Measurements from ENCODE around the gene TIMM21.

DNA sequence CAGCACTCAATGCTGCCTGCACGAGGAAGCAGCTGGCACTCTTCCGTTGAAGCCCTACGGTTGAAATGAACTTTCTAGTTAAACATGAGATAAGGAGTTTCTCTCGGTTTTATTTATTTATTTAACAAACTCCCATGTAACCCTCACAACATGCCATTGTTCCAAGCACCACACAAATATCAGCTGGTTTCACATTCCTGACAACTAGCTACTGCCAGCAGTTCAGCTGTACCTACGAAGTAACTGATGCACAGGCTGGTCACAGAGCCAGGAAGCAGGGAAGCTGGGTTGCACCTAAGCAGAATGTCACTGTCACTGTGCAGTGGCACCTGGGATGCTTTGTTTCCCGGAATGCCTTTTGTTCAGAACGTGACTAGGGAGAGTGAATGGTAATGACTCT is 18.1 kb downstream of the TIMM21 start:
- TF ChIP-seq, protein P1, sequence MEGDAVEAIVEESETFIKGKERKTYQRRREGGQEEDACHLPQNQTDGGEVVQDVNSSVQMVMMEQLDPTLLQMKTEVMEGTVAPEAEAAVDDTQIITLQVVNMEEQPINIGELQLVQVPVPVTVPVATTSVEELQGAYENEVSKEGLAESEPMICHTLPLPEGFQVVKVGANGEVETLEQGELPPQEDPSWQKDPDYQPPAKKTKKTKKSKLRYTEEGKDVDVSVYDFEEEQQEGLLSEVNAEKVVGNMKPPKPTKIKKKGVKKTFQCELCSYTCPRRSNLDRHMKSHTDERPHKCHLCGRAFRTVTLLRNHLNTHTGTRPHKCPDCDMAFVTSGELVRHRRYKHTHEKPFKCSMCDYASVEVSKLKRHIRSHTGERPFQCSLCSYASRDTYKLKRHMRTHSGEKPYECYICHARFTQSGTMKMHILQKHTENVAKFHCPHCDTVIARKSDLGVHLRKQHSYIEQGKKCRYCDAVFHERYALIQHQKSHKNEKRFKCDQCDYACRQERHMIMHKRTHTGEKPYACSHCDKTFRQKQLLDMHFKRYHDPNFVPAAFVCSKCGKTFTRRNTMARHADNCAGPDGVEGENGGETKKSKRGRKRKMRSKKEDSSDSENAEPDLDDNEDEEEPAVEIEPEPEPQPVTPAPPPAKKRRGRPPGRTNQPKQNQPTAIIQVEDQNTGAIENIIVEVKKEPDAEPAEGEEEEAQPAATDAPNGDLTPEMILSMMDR (IDR thresholded peaks at IDR 0.05) = no peak
- no peak for TF ChIP-seq POLR2A (IDR thresholded peaks at IDR 0.05)
